Neural cell (in vitro differentiated cells): ENCODE results near the gene ING1. TPM values are rescaled to one million over a fixed set of nuclear protein-coding genes. Genes with fewer than 3 reads are reported as not detected.
"Not testable (repeated sequence)": the region's sequence is repeated elsewhere in the genome, so short reads cannot be mapped to it uniquely, and the experiment has no call there.

Source experiments
- H2AFZ ChIP-seq: fragments of 200-600, 300-800 bp; sonication (generic), shearing (Covaris generic); 2 replicates; pipeline ENCODE4 v1.6.0; 2014; ENCODE audit warnings: low read depth, mild to moderate bottlenecking, antibody characterized with exemption, low read length, moderate library complexity
- H3F3A ChIP-seq: fragments of 200-600 bp; shearing (Covaris generic); 2 replicates; pipeline ENCODE4 v1.6.1; 2016; ENCODE audit warnings: mild to moderate bottlenecking, moderate library complexity, mixed read lengths, antibody characterized with exemption, low read length; ENCODE audit not compliant: insufficient read depth, poor library complexity, severe bottlenecking
- H3K27ac ChIP-seq: fragments of 200-600, 300-800 bp; sonication (generic), shearing (Covaris generic); 2 replicates; pipeline ENCODE4 v1.5.1; 2014; ENCODE audit warnings: mild to moderate bottlenecking, low read length, moderate library complexity
- H3K27me3 ChIP-seq: fragments of 300-800, 200-600 bp; sonication (generic), shearing (Covaris generic); 2 replicates; pipeline ENCODE4 v1.6.0; 2014; ENCODE audit warnings: mild to moderate bottlenecking, low read depth, low read length, moderate library complexity; ENCODE audit not compliant: insufficient read depth
- H3K36me3 ChIP-seq: fragments of 300-800, 200-600 bp; sonication (generic), shearing (Covaris generic); 2 replicates; pipeline ENCODE4 v1.5.1; 2014; ENCODE audit warnings: mild to moderate bottlenecking, antibody characterized with exemption, low read length, moderate library complexity; ENCODE audit not compliant: insufficient read depth
- H3K4me2 ChIP-seq: fragments of 300-800, 200-600 bp; sonication (generic), shearing (Covaris generic); 2 replicates; pipeline ENCODE4 v1.6.0; 2014; ENCODE audit warnings: mild to moderate bottlenecking, low read length
- H3K4me3 ChIP-seq: fragments of 300-800, 200-600 bp; sonication (generic), shearing (Covaris generic); 2 replicates; pipeline ENCODE4 v1.5.1; 2014; ENCODE audit warnings: mild to moderate bottlenecking, low read length, moderate library complexity
- H3K79me2 ChIP-seq: fragments of 200-600 bp; shearing (Covaris generic); replicated peaks from 2 replicates; pipeline ENCODE4 v1.6.0; 2014; ENCODE audit warnings: mild to moderate bottlenecking, low read length, moderate library complexity; ENCODE audit not compliant: insufficient read depth
- H3K9ac ChIP-seq: fragments of 300-800, 200-600 bp; sonication (generic), shearing (Covaris generic); 2 replicates; pipeline ENCODE4 v1.6.1; 2016; ENCODE audit warnings: mild to moderate bottlenecking, low read length, mixed read lengths
- H3K9me2 ChIP-seq: fragments of 200-600 bp; shearing (Covaris generic); 2 replicates; pipeline ENCODE4 v1.6.1; 2016; ENCODE audit warnings: mild to moderate bottlenecking, low read length, mixed read lengths; ENCODE audit not compliant: insufficient read depth
- H3K9me3 ChIP-seq: fragments of 200-600, 300-800 bp; sonication (generic), shearing (Covaris generic); 2 replicates; pipeline ENCODE4 v1.6.1; 2016; ENCODE audit warnings: mild to moderate bottlenecking, mixed run types, low read length, moderate library complexity, mixed read lengths
- H4K20me1 ChIP-seq: fragments of 200-600 bp; shearing (Covaris generic); 2 replicates; pipeline ENCODE4 v1.6.1; 2016; ENCODE audit warnings: mild to moderate bottlenecking, mixed run types; ENCODE audit not compliant: insufficient read depth
- CTCF ChIP-seq: fragments of 450-650 bp; IDR thresholded peaks from 2 replicates; pipeline ENCODE4 v1.5.1; 2014; ENCODE audit warnings: antibody characterized with exemption, mild to moderate bottlenecking, moderate library complexity; ENCODE audit not compliant: poor library complexity, severe bottlenecking
- EP300 ChIP-seq: fragments of 450-650 bp; conservative IDR thresholded peaks from 2 replicates; pipeline ENCODE4 v1.6.1; 2014; ENCODE audit warnings: antibody characterized with exemption, mild to moderate bottlenecking, moderate library complexity; ENCODE audit not compliant: poor library complexity, severe bottlenecking
- EZH2 ChIP-seq: fragments of 200-600, 300-800 bp; shearing (Covaris generic), sonication (generic); IDR thresholded peaks from 2 replicates; pipeline ENCODE4 v1.6.1; 2014; ENCODE audit warnings: antibody characterized with exemption, low read length, borderline replicate concordance, mild to moderate bottlenecking; ENCODE audit not compliant: insufficient read depth, poor library complexity, severe bottlenecking
- MXI1 ChIP-seq: fragments of 450-650 bp; conservative IDR thresholded peaks from 2 replicates; pipeline ENCODE4 v1.6.1; 2014; ENCODE audit warnings: antibody characterized with exemption, mild to moderate bottlenecking; ENCODE audit not compliant: poor library complexity, severe bottlenecking
- POLR2AphosphoS5 ChIP-seq: IDR thresholded peaks from 2 replicates; pipeline ENCODE4 v1.6.1; 2012
- RAD21 ChIP-seq: fragments of 450-650 bp; conservative IDR thresholded peaks from 2 replicates; pipeline ENCODE4 v1.6.1; 2014; ENCODE audit warnings: antibody characterized with exemption, mild to moderate bottlenecking, moderate library complexity
- REST ChIP-seq: IDR thresholded peaks from 2 replicates; pipeline ENCODE4 v1.6.1; 2012; ENCODE audit warnings: borderline replicate concordance
- SMC3 ChIP-seq: fragments of 450-650 bp; conservative IDR thresholded peaks from 2 replicates; pipeline ENCODE4 v1.6.1; 2014; ENCODE audit warnings: antibody characterized with exemption, mild to moderate bottlenecking, moderate library complexity; ENCODE audit not compliant: poor library complexity
- TAF1 ChIP-seq: IDR thresholded peaks from 2 replicates; pipeline ENCODE4 v1.6.1; 2012; ENCODE audit warnings: low read depth
- polyA plus RNA-seq: library from polyadenylated mRNA; depleted of rRNA; stranded (reverse); fragments of >200 nt; gene quantifications from 2 replicates; pipeline ENCODE4 v1.2.3, GENCODE V29; 2014

Gene ING1
- polyA plus RNA-seq, 1 donor from 2014 or later, result 23.2 TPM

DNA sequence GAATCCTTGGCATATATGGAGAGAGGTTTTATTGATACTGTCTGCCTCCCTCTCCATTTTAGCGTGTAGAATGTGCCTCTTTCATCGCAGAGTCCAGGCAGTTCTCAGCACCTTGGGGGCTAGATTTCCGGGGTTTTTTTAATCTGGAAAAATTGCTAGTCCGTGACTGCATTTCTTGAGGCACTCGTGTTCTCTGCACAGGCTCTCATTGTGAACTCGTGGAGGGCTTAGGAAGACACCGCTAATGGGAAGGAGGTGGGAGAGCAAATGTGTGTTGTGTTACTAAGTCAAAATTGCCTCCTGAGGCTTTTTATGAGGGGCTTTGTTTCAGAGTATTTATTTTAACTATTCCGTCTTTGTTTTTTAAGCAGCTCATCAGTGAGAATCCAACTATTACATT is 10.1 kb downstream of the ING1 start:
- peaks cover 28% of the 10 kb centered on the region for H3K79me2 ChIP-seq
- no peak overlapping the region for H3K4me2 ChIP-seq
- H3K9me3 ChIP-seq, result no peaks in the 10 kb centered on the region
- H3K27ac ChIP-seq, result no peak overlapping the region
- no peaks in the 10 kb centered on the region for H3F3A ChIP-seq
- no peak overlapping the region for H3K4me3 ChIP-seq
- H3K9ac ChIP-seq, result no peak overlapping the region
- H3K27me3 ChIP-seq, result no peaks in the 10 kb centered on the region
- no peak for TF ChIP-seq TAF1
- TF ChIP-seq EP300, result no peak
- H4K20me1 ChIP-seq, result no peaks in the 10 kb centered on the region
- no peaks in the 10 kb centered on the region for H3K36me3 ChIP-seq
- H2AFZ ChIP-seq, result no peak overlapping the region
- H3K9me2 ChIP-seq, result no peaks in the 10 kb centered on the region

DNA sequence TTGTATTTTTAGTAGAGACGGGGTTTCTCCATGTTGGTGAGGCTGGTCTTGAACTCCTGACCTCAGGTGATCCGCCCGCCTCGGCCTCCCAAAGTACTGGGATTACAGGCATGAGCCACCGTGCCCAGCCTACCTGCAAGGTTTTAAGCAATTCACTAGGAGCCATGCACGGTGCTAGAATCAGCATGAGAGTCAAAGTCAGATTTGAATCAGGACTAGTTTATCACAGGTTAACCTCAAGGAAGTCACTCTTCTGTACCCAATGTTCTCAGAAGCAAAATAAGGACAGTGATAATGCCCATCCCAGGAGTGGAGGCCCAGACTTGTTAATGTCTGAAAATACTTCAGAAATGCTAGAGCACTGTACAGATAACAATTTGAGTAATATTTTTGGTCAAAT is 12.7 kb downstream of the ING1 start:
- H3K27ac ChIP-seq, H3K4me3 ChIP-seq, H4K20me1 ChIP-seq, H3K9me2 ChIP-seq, H3K9me3 ChIP-seq, H2AFZ ChIP-seq, H3K79me2 ChIP-seq, H3K4me2 ChIP-seq, H3K27me3 ChIP-seq, H3K9ac ChIP-seq, H3F3A ChIP-seq, H3K36me3 ChIP-seq: not testable (repeated sequence)

DNA sequence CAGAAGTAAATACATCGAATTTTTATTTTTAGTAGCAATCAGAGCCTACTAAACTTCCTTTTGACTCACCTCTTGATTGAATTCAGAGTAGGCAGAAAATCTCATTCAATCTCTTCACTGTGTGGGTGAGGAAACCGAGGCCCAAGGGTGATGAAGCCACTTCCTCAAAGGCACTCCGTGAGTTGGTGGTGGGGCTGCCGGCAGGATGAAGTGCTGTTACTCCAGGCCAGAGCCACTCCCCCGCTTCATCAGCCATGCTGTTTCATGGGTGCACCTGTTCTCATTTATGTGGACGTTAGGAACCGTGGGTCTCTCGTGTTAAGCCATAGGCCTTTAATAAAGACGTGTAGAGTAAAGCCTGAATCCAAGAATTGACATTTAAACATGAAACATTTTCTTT is 13.2 kb downstream of the ING1 start:
- no peak overlapping the region for H3K4me3 ChIP-seq
- no peaks in the 10 kb centered on the region for H3K27me3 ChIP-seq
- no peak overlapping the region for H3K27ac ChIP-seq
- no peaks in the 10 kb centered on the region for H3K9me3 ChIP-seq
- H4K20me1 ChIP-seq, result no peaks in the 10 kb centered on the region
- no peak overlapping the region for H2AFZ ChIP-seq
- H3K79me2 ChIP-seq, result peaks cover 5% of the 10 kb centered on the region
- no peak overlapping the region for H3K4me2 ChIP-seq
- H3F3A ChIP-seq, result no peaks in the 10 kb centered on the region
- no peaks in the 10 kb centered on the region for H3K36me3 ChIP-seq
- TF ChIP-seq EP300 (no peak), POLR2AphosphoS5 (no peak), REST (no peak), CTCF (no peak), SMC3 (no peak), MXI1 (no peak), EZH2 (no peak), RAD21 (no peak), TAF1 (no peak)
- H3K9me2 ChIP-seq, result no peaks in the 10 kb centered on the region
- H3K9ac ChIP-seq, result no peak overlapping the region
